Right lobe of liver (tissue), 6 donors: ENCODE results near the gene CDR2. TPM values are rescaled to one million over a fixed set of nuclear protein-coding genes. Genes with fewer than 3 reads are reported as not detected.

Source experiments
- ATAC-seq, 4 donors: fragments of 200-7000 bp; cut with Tn5 transposase; one replicate each; pipeline ENCODE4 v1.9.1; 2020; ENCODE audit warnings: mild to moderate bottlenecking in 4 of 4, moderate library complexity in 4 of 4
- DNase-seq, 3 donors: peaks; one replicate each; pipeline ENCODE4 v3.0.0-alpha.2; 2020
- H3K27ac ChIP-seq, 3 donors: fragments of 200-600 bp; one replicate each; pipeline ENCODE4 v1.8.0; 2022
- H3K27me3 ChIP-seq, 2 donors: fragments of 200-600 bp; one replicate each; pipeline ENCODE4 v1.8.0; 2022
- H3K36me3 ChIP-seq, 4 donors: fragments of 200-600 bp; sonication (generic) in 1 of 4; one replicate each; pipeline versions ENCODE4 v1.5.1 to v1.8.0; 2017 to 2022; ENCODE audit warnings: control low read depth in 1 of 4
- H3K4me1 ChIP-seq, 4 donors: fragments of 200-600 bp; sonication (generic) in 1 of 4; one replicate each; pipeline versions ENCODE4 v1.5.1 to v1.8.0; 2017 to 2022; ENCODE audit warnings: control low read depth in 1 of 4
- H3K4me3 ChIP-seq, 3 donors: fragments of 200-600 bp; one replicate each; pipeline ENCODE4 v1.8.0; 2022
- H3K9me3 ChIP-seq, 4 donors: fragments of 200-600 bp; sonication (generic) in 1 of 4; one replicate each; pipeline versions ENCODE4 v1.5.1 to v1.8.0; 2017 to 2022; ENCODE audit warnings: control low read depth in 1 of 4
- CTCF ChIP-seq, 4 donors: fragments of 200-600 bp in 3 of 4; fragments of 450-650 bp in 1 of 4; IDR thresholded peaks; one replicate each; pipeline versions ENCODE4 v1.5.1 to v1.8.0; 2016 to 2022; ENCODE audit warnings: antibody characterized with exemption in 4 of 4, mild to moderate bottlenecking in 2 of 4
- POLR2A ChIP-seq: fragments of 450-650 bp; IDR thresholded peaks from one replicate; pipeline ENCODE4 v1.6.1; 2017; ENCODE audit warnings: antibody characterized with exemption, mild to moderate bottlenecking
- WGBS: methylation state at CpG from one replicate; pipeline ENCODE4 v1.1.6; 2018; ENCODE audit warnings: low coverage, low lambda C conversion rate; ENCODE audit not compliant: insufficient coverage; ENCODE audit errors: missing lambda C conversion rate; 5-methylcytosine and 5-hydroxymethylcytosine counted together
- intact Hi-C, 2 donors: fragments of 100-400 bp; cut with DNase I; formaldehyde crosslinking; loops; one replicate each; pipeline versions ENCODE4 v1.11.2 to v1.14.1; 2022
- total RNA-seq, 6 experiments: library from RNA; depleted of rRNA in 2 of 6; stranded (reverse); fragments of >200 nt in 2 of 6; fragmentation: NEBNext Ultra II Directional in 3 of 6; extraction: Animal tissue kit (Norgen Biotek cat#: 25700) in 3 of 6; gene quantifications; one replicate each; pipeline versions ENCODE4 v1.1.0 to v1.2.4, GENCODE V29; 2016 to 2023
- donor health status: DM: no; HTN: yes; CAD: no.
- donor health status: DM: no; HTN: no; CAD: no.
- donor health status: DM: no; HTN: no; CAD: no.
- donor health status: DM: no; HTN: yes; CAD: no.
- donor health status: DM: no; HTN: yes; CAD: no.

Gene CDR2
- total RNA-seq, 6 experiments from 2014 or later = 8.2 to 16.8 (median 14.2) TPM

GRCh38 chr16:22326771-22327445, 47.5 kb downstream of the CDR2 start:
- intact Hi-C loops = no loop called here
- Histone ChIP-seq H3K9me3 (no peaks in the 10 kb centered on the region), H3K27me3 (no peaks in the 10 kb centered on the region), H3K36me3 (peaks cover 0 to 44% (median 18%) of the 10 kb centered on the region in 4 donors), H3K4me3 (no peak overlapping the region), H3K27ac (no peak overlapping the region), H3K4me1 (no peaks in the 10 kb centered on the region)
- no peak for TF ChIP-seq CTCF (IDR thresholded peaks at IDR 0.05)
- ATAC-seq = no peak
- WGBS = 40% methylated on average over 1 of the region's 13 CpGs
- DNase-seq = no peak

GRCh38 chr16:22326369-22326652, 48.1 kb downstream of the CDR2 start:
- Histone ChIP-seq H3K27me3 (no peaks in the 10 kb centered on the region), H3K27ac (no peak overlapping the region), H3K4me1 (no peaks in the 10 kb centered on the region), H3K9me3 (no peaks in the 10 kb centered on the region), H3K4me3 (no peak overlapping the region), H3K36me3 (peaks cover 0 to 38% (median 18%) of the 10 kb centered on the region in 4 donors)
- intact Hi-C loops = no loop called here
- WGBS = 56% methylated on average over 1 of the region's 4 CpGs
- no peak for TF ChIP-seq CTCF (IDR thresholded peaks at IDR 0.05)
- TF ChIP-seq POLR2A = no peak
- no peak for DNase-seq
- no peak for ATAC-seq

GRCh38 chr16:22325598-22326368, 48.6 kb downstream of the CDR2 start:
- no peaks in the 10 kb centered on the region for H3K9me3 ChIP-seq
- no peak for DNase-seq
- intact Hi-C loops = no loop called here
- H3K4me1 ChIP-seq = no peaks in the 10 kb centered on the region
- H3K36me3 ChIP-seq = peaks cover 0 to 37% (median 18%) of the 10 kb centered on the region in 4 donors
- 96% methylated on average over 9 of the region's 46 CpGs for WGBS
- no peaks in the 10 kb centered on the region for H3K27me3 ChIP-seq
- H3K4me3 ChIP-seq = no peak overlapping the region
- H3K27ac ChIP-seq = no peak overlapping the region
- ATAC-seq = no peak
- TF ChIP-seq CTCF (IDR thresholded peaks at IDR 0.05) (no peak), POLR2A (no peak)

GRCh38 chr16:22324787-22325597, 49.4 kb downstream of the CDR2 start:
- Histone ChIP-seq H3K4me3 (no peak overlapping the region), H3K27me3 (no peaks in the 10 kb centered on the region), H3K36me3 (peaks cover 0 to 44% (median 21%) of the 10 kb centered on the region in 4 donors), H3K27ac (no peak overlapping the region), H3K4me1 (no peaks in the 10 kb centered on the region), H3K9me3 (no peaks in the 10 kb centered on the region)
- WGBS = 100% methylated on average over 3 of the region's 19 CpGs
- DNase-seq (no peak), ATAC-seq (no peak)
- TF ChIP-seq CTCF (IDR thresholded peaks at IDR 0.05) (no peak), POLR2A (no peak)
- intact Hi-C loops = no loop called here
